GM10248 (cell line): Measurements from ENCODE around the gene KCNMA1.

ENCODE experiments used
- CTCF ChIA-PET: fragments of 300-600 bp; sonication (Branson Sonifier 250); formaldehyde crosslinking; extraction: SDS; loops from one replicate; lab custom pipeline; 2021; ENCODE audit warnings: antibody characterized with exemption; lab: Yijun Ruan, JAX
- POLR2A ChIA-PET: fragments of 350-650 bp; sonication (Branson Sonifier 250); formaldehyde crosslinking; extraction: SDS; loops from one replicate; lab custom pipeline; 2020; ENCODE audit warnings: antibody characterized with exemption; lab: Yijun Ruan, JAX
- DNase-seq: peaks from one replicate; pipeline ENCODE4 v3.0.0; 2012; ENCODE audit errors: extremely low spot score
- CTCF ChIP-seq: IDR thresholded peaks from 2 replicates; pipeline ENCODE4 v1.5.1; 2012; ENCODE audit warnings: mild to moderate bottlenecking, low read depth; ENCODE audit errors: extremely low read depth, missing control alignments, control extremely low read depth

KCNMA1 gene

GRCh38 chr10:77079592-77080300, 557.9 kb downstream of the KCNMA1 start:
- no peak for TF ChIP-seq CTCF
- DNase-seq = no peak
- CTCF ChIA-PET = interaction anchor here (1.4 to 1.8 kb wide), 2 partner anchors 8 to 11 kb away, joined by 5 to 10 read pairs; no protein-coding TSS in a partner anchor
- POLR2A ChIA-PET = no interaction called here

- DNase-seq = no peak
- ChIA-PET CTCF (no interaction called here), POLR2A (no interaction called here)
- TF ChIP-seq CTCF = no peak
These were observed 560.2 kb downstream of the KCNMA1 start for GRCh38 chr10:77077316-77077945.

- ChIA-PET CTCF (interaction anchor here (0.9 to 1.1 kb wide), 2 partner anchors 8 to 11 kb away, joined by 3 to 4 read pairs; no protein-coding TSS in a partner anchor), POLR2A (no interaction called here)
- no peak for TF ChIP-seq CTCF
- no peak for DNase-seq
These were observed 561.7 kb downstream of the KCNMA1 start for GRCh38 chr10:77075926-77076325.

- ChIA-PET CTCF (no interaction called here), POLR2A (no interaction called here)
- no peak for TF ChIP-seq CTCF
- DNase-seq = no peak
These were observed 563.4 kb downstream of the KCNMA1 start for GRCh38 chr10:77074104-77074624.

GRCh38 chr10:77073663-77073960, 564.0 kb downstream of the KCNMA1 start:
- no peak for TF ChIP-seq CTCF
- ChIA-PET POLR2A (no interaction called here), CTCF (no interaction called here)
- DNase-seq = no peak

- no peak for TF ChIP-seq CTCF
- POLR2A ChIA-PET = no interaction called here
- CTCF ChIA-PET = interaction anchor here (1.2 to 1.3 kb wide), 2 partner anchors 15 to 21 kb away, joined by 3 read pairs; no protein-coding TSS in a partner anchor
- no peak for DNase-seq
These were observed 564.6 kb downstream of the KCNMA1 start for GRCh38 chr10:77072836-77073662.
